OCI-LY1 (cell line): ENCODE data around the gene TWSG1.

Experiments
- H2AFZ ChIP-seq: fragments of 200-600 bp; sonication (generic), shearing (Covaris generic); 2 replicates; pipeline ENCODE4 v1.6.0; 2014; ENCODE audit warnings: antibody characterized with exemption, mild to moderate bottlenecking, low read length
- H3F3A ChIP-seq: fragments of 200-600 bp; sonication (generic), shearing (Covaris generic); 2 replicates; pipeline ENCODE4 v1.6.0; 2014; ENCODE audit warnings: mild to moderate bottlenecking, antibody characterized with exemption, low read length, moderate library complexity; ENCODE audit not compliant: insufficient read depth
- H3K27ac ChIP-seq: fragments of 200-600 bp; sonication (generic); 2 replicates; pipeline ENCODE4 v1.5.1; 2014; ENCODE audit warnings: low read length, mixed run types, mild to moderate bottlenecking, low read depth; ENCODE audit not compliant: poor library complexity, severe bottlenecking
- H3K27me3 ChIP-seq: fragments of 200-600 bp; sonication (generic); 2 replicates; pipeline ENCODE4 v1.6.0; 2014; ENCODE audit warnings: antibody characterized with exemption, mild to moderate bottlenecking, low read length, moderate library complexity; ENCODE audit not compliant: insufficient read depth
- H3K36me3 ChIP-seq: fragments of 200-600 bp; sonication (generic); 2 replicates; pipeline ENCODE4 v1.6.1; 2014; ENCODE audit warnings: mild to moderate bottlenecking, antibody characterized with exemption, low read length, moderate library complexity, mixed read lengths; ENCODE audit not compliant: insufficient read depth
- H3K4me1 ChIP-seq: fragments of 200-600 bp; sonication (generic); 2 replicates; pipeline ENCODE4 v1.5.1; 2014; ENCODE audit warnings: mild to moderate bottlenecking, low read length, moderate library complexity; ENCODE audit not compliant: insufficient read depth, severe bottlenecking
- H3K4me2 ChIP-seq: fragments of 200-600 bp; sonication (generic), shearing (Covaris generic); 2 replicates; pipeline ENCODE4 v1.6.1; 2014; ENCODE audit warnings: low read length
- H3K4me3 ChIP-seq: fragments of 200-600 bp; sonication (generic); 2 replicates; pipeline ENCODE4 v1.5.1; 2014; ENCODE audit warnings: low read length, low read depth, mild to moderate bottlenecking, mixed read lengths; ENCODE audit not compliant: poor library complexity, severe bottlenecking
- H3K79me2 ChIP-seq: fragments of 200-600 bp; shearing (Covaris generic); 2 replicates; pipeline ENCODE4 v1.6.1; 2016; ENCODE audit warnings: mixed run types, low read length, mixed read lengths; ENCODE audit not compliant: insufficient read depth
- H3K9ac ChIP-seq: fragments of 200-600 bp; sonication (generic), shearing (Covaris generic); 2 replicates; pipeline ENCODE4 v1.6.1; 2014; ENCODE audit warnings: mild to moderate bottlenecking, low read length, mixed read lengths
- H3K9me2 ChIP-seq: fragments of 200-600 bp; sonication (generic), shearing (Covaris generic); 2 replicates; pipeline ENCODE4 v1.6.1; 2014; ENCODE audit warnings: low read depth, mild to moderate bottlenecking, low read length, mixed read lengths
- H3K9me3 ChIP-seq: fragments of 200-600 bp; shearing (Covaris generic); 2 replicates; pipeline ENCODE4 v1.6.1; 2014; ENCODE audit warnings: low read length, mixed read lengths
- H4K20me1 ChIP-seq: fragments of 200-600 bp; sonication (generic), shearing (Covaris generic); 2 replicates; pipeline ENCODE4 v1.6.0; 2016; ENCODE audit warnings: mild to moderate bottlenecking, low read length; ENCODE audit not compliant: insufficient read depth
- CTCF ChIP-seq: fragments of 200-600 bp; sonication (generic), shearing (Covaris generic); IDR thresholded peaks from 2 replicates; pipeline ENCODE4 v1.5.1; 2017; ENCODE audit warnings: mild to moderate bottlenecking, antibody characterized with exemption, low read length, moderate library complexity, mixed read lengths
- EZH2 ChIP-seq: fragments of 200-600 bp; sonication (generic), shearing (Covaris generic); IDR thresholded peaks from 2 replicates; pipeline ENCODE4 v1.8.0; 2017; ENCODE audit warnings: borderline replicate concordance, mixed run types, mild to moderate bottlenecking, antibody characterized with exemption, low read length, moderate library complexity, mixed read lengths

The TWSG1 gene

GRCh38 chr18:9380621-9381395, 46.2 kb downstream of the TWSG1 start:
- TF ChIP-seq EZH2 (no peak), CTCF (no peak)
- H2AFZ ChIP-seq, result no peak overlapping the region
- no peaks in the 10 kb centered on the region for H3K4me1 ChIP-seq
- H3K4me2 ChIP-seq, result no peak overlapping the region
- H3K27ac ChIP-seq, result no peak overlapping the region
- no peaks in the 10 kb centered on the region for H3K9me3 ChIP-seq
- H3K9me2 ChIP-seq, result no peaks in the 10 kb centered on the region
- H3K36me3 ChIP-seq, result no peaks in the 10 kb centered on the region
- no peaks in the 10 kb centered on the region for H3K27me3 ChIP-seq
- no peaks in the 10 kb centered on the region for H4K20me1 ChIP-seq
- H3K79me2 ChIP-seq, result no peaks in the 10 kb centered on the region
- H3K9ac ChIP-seq, result no peak overlapping the region
- H3K4me3 ChIP-seq, result no peak overlapping the region
- no peaks in the 10 kb centered on the region for H3F3A ChIP-seq

GRCh38 chr18:9386879-9387278, 52.3 kb downstream of the TWSG1 start:
- TF ChIP-seq EZH2, result no peak
- TF ChIP-seq CTCF, result no peak

GRCh38 chr18:9387891-9388290, 53.3 kb downstream of the TWSG1 start:
- Histone ChIP-seq H3K4me1 (no peaks in the 10 kb centered on the region), H3K79me2 (no peaks in the 10 kb centered on the region), H3F3A (no peaks in the 10 kb centered on the region), H2AFZ (no peak overlapping the region), H4K20me1 (no peaks in the 10 kb centered on the region), H3K36me3 (no peaks in the 10 kb centered on the region), H3K9ac (no peak overlapping the region), H3K27ac (no peak overlapping the region), H3K27me3 (no peaks in the 10 kb centered on the region), H3K9me3 (no peaks in the 10 kb centered on the region), H3K9me2 (no peaks in the 10 kb centered on the region), H3K4me2 (no peak overlapping the region), H3K4me3 (no peak overlapping the region)
- TF ChIP-seq EZH2 (no peak), CTCF (no peak)

More at GRCh38 chr18:9386879-9387278, 52.3 kb downstream of the TWSG1 start:
- Histone ChIP-seq H3K27me3 (no peaks in the 10 kb centered on the region), H3K27ac (no peak overlapping the region), H3K4me2 (no peak overlapping the region), H3K79me2 (no peaks in the 10 kb centered on the region), H3K4me3 (no peak overlapping the region), H3K36me3 (no peaks in the 10 kb centered on the region), H3K9me3 (no peaks in the 10 kb centered on the region), H3K4me1 (no peaks in the 10 kb centered on the region), H3F3A (no peaks in the 10 kb centered on the region), H3K9me2 (no peaks in the 10 kb centered on the region), H2AFZ (no peak overlapping the region), H3K9ac (no peak overlapping the region), H4K20me1 (no peaks in the 10 kb centered on the region)
